ENCODE results near the gene NUP93.

The NUP93 gene

DNA sequence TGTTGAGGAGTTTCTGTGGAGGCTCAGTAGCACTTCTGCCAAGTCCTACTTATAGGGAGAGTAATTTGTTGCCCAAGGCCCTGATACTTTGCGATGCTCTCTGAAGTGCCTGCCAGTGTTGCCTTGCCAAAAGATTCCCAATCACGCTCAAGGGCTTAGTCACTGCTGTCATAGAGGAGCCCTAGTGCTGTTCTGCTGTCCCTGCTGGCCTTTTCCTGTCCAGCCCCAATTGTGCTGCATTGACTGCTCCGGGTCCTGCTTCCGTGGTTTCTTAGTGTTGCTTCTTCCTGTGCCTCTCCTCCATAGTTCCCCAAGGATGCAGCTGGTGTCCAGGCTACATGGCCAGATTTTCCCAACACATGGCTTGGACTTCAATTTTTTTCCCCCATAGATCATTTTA is 13.9 kb downstream of the NUP93 start:
- DNase-seq (ENCODE audit: low spot score): no peak

DNA sequence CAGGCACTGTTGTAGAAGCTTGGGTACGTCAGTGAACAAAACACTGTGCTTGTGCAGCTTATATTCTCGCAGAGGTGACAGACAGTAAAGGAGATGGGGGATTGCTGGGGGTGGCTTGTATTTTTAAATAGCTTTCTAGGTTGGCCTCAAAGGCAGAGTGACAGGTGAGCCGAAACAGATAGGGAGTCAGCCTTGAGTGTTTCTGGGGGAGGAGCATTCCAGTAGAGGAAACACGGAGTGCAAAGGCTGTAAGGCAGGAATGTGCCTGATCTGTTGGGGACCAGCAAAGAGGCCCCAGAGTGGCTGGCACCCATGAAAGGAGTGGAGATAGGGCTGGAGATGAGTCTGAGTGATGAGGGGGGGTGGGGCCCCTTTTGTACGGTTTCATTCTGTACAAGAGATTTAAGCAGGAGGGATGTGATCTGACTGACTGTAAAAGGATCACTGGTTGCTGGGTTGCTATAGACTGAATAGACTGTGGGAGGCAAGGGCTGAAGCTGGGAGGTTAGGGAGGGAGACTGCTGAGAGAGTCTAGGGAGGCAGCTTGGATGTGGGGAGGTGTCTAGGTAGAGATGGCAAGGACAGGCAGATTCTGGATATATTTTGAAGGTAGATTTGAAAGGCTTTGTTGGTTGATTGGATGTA is 15.2 kb downstream of the NUP93 start:
- no peak for DNase-seq (ENCODE audit: low spot score)

DNA sequence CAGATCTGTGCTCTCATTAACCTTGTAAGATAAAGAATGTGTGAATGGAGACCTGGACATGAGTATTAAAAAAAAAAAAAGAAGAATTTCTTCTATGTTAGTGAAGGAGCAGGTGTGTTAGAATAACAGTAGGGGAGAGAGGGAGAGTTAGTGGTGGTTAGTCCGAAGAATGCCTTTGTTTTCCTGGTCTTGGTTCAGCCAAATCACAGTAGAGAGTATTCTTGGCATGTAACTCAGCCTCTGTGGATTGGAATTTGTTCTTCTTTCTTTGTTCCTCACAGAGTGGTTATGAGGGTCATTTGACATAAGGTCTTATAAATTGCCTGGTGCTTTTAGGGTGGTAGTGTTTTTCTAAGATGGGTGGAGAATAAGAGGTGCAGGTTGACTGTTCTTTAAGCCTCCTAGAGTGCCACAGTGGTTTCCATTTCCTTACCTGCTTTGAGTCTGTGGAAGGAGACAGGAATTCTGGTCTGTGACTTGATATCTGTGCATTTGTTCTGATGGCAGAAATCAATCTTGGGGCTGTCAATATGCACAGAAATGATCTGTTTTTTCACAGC is 17.6 kb downstream of the NUP93 start:
- DNase-seq (ENCODE audit: low spot score): no peak

DNA sequence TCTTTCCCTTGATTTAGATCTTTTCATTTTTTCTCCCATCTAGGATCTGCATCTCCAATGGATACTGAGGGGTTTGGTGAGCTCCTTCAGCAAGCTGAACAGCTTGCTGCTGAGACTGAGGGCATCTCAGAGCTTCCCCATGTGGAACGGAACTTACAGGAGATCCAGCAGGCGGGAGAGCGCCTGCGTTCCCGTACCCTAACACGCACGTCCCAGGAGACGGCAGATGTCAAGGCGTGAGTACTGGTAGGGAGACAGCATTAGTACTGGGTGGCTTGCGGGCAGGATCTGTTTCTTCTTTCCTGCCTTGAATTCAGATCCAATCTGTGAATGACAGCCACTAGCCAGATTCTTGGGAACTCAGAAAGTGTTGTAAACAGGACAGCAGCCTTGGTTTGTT is 18.3 kb downstream of the NUP93 start:
- no peak for DNase-seq (ENCODE audit: low spot score)

DNA sequence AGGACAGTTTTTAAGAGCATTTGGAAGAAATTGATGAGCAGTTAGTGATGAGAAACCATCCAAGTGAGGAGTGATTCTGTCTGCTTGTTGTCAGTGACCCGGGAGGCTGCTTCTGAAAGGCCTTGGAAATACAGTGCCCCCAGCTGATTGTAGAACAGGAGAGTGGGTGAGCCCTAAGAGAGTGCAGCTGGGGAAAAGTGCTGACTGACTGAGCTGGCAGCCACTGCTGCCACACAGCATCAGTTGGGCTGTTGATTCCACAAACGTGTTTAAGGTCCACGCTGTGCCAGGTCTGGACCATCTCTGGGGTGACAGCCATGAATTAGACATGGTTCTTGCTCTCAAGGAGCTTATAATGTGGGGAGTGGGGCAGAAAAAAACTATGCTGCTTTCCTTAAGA is 18.9 kb downstream of the NUP93 start:
- DNase-seq (ENCODE audit: low spot score): no peak

DNA sequence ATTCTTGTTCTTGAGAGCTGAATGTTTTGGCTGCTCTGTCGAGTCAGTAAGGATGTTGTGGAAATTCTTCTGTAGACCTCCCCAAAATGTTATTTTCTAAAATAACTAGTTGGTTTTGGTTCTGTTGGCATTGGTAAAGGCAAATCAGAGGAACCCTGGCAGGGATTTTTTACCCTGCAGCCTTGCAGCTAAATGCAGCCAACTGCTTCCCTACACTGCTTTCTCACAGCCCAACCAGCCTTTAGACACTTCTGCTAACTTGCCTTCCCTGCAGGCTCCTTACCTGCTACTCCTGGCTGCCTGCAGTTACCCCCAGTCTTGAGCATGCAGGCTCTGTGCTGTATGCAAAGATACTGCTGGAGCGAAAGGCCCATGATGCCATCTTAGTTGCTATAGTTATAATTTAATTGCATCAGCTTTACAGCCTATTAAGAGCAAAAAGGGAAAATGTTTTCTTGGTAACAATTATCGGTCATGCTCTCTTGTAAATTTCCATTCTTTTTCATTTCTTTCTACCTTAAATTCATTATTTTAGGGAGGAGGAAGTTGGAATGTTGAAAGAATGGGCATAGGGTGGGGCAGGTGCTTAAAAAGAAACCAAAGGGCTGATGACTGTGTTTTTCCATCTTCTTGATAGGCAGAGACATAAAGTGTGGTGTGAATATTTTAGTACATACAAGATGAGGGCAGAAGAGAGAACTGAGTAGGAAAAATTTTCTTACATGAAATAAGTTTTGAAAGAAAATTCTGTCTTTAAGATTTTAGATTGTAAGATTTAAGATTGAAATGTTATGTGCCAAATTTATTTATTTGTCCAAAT is 20.0 kb downstream of the NUP93 start:
- no peak for DNase-seq (ENCODE audit: low spot score)

DNA sequence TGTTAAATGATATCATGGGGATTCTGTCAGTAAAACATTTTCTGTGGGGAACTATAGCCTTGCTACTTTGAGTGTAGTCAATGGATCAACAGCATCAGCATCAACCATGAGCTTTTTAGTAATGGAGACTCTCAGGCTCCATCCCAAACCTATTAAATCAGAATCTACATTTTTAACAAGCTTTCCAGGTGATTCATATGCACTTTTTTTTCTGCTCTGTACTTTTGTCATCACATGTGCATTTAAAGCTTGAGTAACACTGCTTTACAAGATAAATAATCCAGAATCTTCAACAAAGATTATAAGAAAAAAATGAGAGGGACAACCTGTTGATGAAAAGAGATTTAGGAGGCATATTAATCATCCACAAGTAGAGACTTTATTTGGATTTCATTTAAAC is 23.5 kb downstream of the NUP93 start:
- DNase-seq (ENCODE audit: low spot score): no peak

DNA sequence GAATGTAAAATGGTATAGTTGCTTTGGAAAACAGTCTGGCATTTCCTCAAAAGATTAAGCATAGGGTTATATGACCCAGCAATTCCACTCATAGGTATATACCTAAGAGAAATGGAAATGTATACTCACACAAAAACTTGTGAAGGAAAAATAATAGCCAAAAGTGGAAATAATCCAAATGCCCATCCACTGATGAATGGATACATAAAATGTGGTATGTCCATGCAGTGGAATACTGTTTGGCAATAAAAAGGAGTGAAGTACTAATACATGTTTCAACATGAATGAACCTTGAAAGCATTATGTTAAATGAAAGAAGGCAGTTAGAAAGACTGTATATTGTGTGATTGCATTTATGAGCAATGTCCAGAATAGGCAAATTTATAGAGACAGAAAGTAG is 25.1 kb downstream of the NUP93 start:
- DNase-seq (ENCODE audit: low spot score): no peak

DNA sequence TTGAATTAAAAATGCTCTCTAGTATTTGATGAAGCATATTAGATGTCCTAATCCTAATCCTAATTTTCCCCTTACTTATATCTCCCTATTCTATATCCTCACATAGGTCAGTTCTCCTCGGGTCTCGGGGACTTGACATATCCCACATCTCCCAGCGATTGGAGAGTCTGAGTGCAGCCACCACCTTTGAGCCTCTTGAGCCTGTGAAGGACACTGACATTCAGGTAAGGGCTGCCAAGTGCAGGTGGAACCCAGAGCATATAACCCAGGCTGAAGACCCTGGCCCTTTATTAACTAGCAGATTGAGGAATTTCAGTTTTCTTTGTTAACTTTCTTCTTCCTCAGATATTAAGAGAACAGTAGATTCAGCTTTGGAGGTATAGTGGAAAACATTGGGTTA is 28.5 kb downstream of the NUP93 start:
- DNase-seq (ENCODE audit: low spot score): no peak

DNA sequence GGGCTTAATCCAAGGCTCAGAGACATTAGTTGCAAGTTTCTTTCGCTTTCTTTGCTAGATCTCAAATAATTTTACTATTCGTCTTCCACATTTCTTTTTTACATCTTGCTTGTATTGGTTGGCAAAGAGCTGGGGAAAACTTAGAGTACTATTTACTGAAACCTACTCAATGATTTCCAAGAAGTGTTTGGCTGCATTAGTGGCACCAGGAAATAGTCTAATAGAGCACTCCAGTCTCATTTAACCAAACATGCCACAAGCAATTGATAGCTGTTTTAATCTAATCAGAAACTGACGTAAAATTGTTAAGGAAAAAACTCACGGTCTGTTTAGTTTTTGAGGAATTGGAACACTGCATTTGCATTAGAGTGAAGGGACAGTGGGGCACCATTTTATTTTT is 29.0 kb downstream of the NUP93 start:
- DNase-seq (ENCODE audit: low spot score): no peak

DNA sequence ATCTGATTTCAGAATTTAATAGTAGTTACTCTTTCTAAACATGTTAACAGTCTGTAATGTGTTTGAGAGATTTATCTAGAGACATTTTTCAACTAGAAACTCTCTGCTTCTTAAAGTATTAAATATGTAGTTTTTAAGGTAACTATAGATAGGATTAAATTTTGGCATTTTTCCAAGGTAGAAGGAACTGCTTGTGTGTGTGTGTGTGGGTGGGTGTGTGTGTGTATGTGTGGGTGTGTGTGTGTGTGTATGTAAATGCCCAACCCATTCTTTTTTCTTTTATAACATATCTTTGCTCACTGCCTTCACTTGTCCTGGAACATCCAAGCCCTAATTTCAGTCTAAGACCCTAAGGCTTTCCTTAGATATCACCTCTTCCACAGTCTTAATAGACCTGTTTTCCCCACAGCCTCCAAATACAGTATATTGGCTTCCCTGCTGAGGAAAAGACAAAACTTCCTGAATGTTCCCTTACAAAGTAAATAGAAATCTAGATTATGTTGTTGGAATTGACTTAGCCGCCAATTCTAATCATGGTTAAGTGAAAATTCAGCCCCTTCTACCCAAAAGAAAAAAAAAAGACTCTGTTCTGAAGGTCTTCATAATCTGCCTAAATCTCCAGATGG is 33.5 kb downstream of the NUP93 start:
- DNase-seq (ENCODE audit: low spot score): no peak

DNA sequence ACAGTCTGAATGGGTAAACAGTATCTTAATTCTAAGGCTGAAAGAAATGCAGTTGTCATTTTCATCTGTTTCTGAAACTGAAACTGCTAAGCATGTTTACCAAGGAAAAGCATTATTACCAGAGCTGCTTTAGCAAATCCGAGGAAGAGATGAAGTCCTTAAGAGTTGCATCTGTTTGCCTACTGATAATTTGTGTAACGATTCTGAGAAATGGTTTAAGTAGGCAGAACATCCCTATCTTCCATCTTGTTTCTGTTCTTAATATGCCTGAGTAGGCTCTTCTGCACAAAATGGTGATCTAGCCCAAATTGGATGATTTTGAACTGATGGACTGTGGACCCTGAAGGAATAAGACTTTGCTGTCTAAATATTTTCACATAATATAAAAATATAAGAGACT is 34.9 kb downstream of the NUP93 start:
- no peak for DNase-seq (ENCODE audit: low spot score)

DNA sequence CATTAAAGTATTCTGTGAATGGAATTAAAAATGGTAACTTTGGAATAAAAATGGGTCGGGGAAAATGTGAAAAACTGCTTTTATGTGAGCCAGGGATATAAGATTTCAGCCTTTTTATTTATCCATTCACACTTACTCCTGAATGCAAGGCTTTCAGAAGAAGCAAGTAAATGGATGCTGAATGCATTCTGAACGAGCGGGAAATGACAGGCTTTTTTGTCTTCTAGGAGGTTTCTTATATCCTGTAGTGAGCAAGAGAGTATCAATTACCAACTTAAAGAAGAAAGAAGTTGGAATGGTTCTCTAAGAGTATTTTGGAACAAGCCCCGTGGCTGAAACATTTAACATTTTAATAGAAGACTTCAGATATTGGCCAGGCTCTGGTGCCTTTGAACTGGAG is 36.0 kb downstream of the NUP93 start:
- no peak for DNase-seq (ENCODE audit: low spot score)

DNA sequence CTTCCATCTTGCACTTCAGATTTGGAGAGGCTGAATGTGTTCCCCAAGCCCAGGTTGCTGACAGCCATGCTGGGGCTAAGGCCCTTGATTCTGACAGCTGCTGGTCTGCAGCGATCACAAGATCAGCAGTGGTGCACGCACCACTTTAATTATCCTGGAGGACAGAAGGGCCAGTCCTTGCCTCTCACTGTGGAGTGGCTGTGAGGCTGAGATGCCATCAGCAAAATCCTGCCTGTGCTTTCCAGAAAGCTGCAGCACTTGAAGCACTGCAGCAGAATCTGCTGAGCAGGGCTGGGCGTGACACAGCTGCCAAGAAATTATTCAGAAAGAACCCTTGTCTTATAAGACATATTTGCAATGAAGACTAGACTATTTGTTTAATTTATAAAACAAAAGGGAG is 37.1 kb downstream of the NUP93 start:
- DNase-seq (ENCODE audit: low spot score): no peak

DNA sequence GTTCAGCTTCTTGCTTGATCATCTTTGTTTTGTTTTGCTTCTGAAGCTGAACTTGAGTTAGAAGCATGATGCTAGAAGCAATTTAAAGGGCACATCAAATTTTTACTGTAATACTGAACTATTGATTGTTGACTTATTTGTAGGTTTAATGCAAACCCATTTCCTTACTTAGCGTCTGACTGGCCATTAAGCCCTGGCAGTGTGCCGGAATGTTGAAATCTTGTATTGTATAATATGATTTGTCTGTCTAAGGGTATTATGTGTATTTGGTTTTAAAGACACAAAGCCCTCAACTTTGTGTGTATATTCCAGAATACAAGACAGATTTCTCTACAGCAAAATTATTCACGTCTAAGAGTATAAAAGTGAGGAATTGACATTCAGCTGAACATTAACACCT is 39.7 kb downstream of the NUP93 start:
- DNase-seq (ENCODE audit: low spot score): no peak

DNA sequence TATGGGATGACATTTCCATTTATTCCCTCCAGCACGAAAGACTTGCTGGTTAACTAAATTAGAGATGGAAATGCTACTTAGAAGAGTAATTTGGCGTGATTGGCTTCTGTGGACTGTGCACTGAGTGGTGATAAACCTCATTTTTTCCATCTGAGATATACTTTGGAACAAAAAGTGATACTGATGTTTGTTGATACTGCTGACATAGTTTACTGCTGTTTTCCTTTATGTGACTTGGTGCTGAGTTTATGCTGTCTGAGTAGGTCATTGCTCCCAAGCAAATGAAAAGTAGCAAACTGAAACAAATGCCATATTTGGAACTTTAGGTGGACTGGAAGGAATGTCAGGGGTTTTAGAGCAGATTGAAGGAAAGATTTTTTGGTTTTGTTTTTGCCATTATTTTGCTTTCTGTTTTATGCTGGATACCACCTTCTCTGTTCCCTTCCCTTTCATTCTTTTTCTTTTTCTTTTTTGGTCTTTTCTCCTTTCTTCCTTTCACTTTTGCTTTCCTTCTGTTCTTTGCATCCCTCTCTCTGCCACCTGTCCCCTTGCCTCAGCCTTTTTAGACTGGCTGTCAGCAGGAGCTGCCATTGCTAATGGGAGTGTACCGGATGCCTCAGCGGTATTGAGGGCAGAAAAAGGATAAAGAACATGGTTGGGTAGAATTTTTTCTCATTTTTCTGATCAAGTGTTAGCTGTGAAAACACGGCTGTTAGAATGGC is 41.8 kb downstream of the NUP93 start:
- no peak for DNase-seq (ENCODE audit: low spot score)

DNA sequence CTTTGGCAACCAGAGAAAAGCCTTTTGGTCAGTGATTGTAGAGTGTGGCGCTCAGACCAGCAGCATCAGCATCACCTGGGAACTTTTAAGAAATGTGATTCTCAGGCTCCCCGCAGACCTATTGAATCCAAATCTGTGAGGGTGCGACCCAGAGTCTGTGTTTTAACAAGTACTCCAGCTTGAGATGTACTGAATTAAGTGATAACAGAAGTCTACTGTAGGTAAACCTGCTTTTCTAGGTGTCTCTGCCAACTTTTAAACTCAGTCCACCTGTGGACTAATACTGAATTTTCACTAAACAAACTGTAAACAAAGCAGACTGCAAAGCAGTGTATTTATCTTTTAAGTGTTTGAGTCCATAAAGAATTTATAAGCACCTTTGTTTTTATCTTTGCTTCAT is 43.6 kb downstream of the NUP93 start:
- no peak for DNase-seq (ENCODE audit: low spot score)

DNA sequence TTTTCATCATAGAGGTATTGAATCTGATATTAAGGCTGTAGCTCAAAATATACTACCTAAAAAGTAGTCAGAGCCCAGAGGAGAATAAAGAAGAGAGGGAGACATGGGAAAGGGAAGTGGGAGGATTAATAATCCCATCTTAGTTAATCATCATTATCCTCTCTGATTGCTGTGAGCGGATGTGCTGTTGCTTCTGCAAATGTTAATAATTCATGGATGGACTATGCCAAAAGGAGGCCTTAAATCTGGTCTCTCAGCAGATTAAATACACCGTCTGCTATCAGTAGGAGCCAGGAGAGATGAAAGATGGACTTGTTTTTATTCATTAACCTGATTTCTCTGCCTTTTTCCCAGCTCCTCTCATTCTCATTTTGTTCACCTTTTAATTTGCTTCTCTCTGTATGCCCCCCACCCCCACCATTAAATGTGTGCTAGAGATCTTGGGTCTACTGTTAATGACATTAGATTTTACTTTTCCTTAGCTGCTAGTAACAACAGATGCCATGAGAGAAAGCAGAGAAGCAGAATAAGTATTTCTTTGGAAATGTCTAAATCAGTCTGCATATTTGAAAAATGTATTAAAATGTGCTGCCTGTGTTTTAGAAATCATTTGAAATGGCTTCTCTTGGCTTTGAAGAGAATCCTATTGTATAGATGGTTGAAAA is 44.2 kb downstream of the NUP93 start:
- DNase-seq (ENCODE audit: low spot score): no peak

DNA sequence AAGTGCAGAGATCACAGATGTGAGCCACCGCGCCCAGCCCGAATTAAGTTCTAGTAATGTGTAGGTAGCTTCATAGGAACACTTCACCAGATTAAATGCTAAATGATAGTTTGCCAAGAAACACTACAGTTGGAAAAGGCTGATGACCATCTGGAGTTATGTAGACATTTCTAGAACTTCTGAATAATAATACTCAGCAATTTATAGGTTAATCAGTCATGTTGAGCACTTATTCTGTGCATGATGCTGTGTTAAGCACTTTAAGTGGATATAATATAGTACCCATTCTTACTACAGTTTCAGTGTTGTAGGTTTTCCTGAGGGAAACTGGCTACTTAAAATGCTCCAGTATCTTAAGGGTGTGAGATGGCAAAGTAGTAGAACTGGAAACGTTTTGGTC is 45.2 kb downstream of the NUP93 start:
- DNase-seq (ENCODE audit: low spot score): no peak

DNA sequence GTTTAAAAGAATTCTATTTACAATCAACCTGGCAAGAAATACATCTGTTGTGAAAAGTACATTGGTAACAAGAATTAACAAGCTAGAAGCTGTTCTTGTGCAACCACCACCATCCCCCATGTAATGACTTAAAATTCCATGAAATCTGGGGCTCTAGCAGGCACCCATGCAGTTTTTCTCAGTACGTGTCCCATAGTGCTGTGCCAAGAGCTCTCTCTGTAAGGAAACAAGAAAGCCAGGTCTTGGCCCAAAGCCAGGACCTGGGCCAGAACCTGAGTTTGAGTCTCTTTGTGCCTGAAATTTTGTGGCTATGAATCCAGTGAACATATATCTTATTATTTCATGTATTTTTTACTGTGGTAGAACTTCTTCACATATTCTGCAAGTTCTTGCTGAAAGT is 46.6 kb downstream of the NUP93 start:
- DNase-seq (ENCODE audit: low spot score): no peak

DNA sequence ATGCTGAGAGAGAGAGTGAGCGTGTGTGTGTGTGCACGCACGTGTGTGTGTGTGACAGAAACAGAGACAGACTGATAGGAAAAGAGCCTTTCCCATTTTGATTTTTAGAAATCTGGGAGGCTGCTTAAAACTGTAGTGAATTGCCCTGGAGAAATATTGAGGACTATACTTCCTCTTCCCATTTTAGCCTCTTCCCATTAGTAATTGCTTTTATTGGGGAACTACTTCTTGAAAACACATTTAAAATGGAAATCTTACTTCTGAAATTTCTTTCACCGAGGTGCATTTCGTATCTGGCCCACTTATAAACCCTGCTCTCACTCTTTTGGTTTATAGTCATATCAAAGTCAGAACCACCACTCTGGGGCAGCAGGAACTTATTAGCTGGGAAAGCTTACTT is 47.1 kb downstream of the NUP93 start:
- DNase-seq (ENCODE audit: low spot score): no peak

DNA sequence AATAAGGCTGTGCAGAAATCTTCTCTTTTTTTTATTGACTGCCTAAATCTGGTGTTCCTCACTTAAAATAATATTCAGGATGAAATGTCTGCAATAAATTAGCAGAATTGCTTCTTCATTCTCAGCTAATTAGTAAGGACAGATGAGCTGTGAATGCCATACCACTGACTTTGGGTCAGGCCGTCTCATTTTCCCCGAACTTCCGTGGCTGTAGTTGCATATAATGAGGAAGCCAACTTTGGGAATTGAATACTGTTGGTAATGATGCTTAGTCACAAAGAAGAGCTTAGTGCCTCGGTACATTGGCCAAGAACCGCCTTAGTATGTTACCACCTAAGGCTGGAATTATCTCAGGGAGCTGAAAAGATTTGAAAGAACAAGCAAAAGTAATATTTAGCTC is 47.6 kb downstream of the NUP93 start:
- DNase-seq (ENCODE audit: low spot score): no peak

Data from CD4-positive, alpha-beta T cell treated with Interleukin-2 at 100 ng/mL for 4 hours (primary cell).